Tracheal epithelial cell (primary cell): ENCODE results near the gene THG1L. TPM values are rescaled to one million over a fixed set of nuclear protein-coding genes. Genes with fewer than 3 reads are reported as not detected.

Experiments used
- total RNA-seq: library from RNA; depleted of rRNA; stranded (reverse); fragments of >200 nt; gene quantifications from 2 replicates; pipeline ENCODE4 v1.2.1, GENCODE V29; 2014

THG1L gene
- 14.7 and 34.7 TPM in 2 replicates for total RNA-seq

GRCh38 chr5:157731272-157732129, at the start of gene THG1L:
Gene THG1L (plus strand): TSS chr5:157731420. CDS start chr5:157731441, 21 bp downstream.

DNA sequence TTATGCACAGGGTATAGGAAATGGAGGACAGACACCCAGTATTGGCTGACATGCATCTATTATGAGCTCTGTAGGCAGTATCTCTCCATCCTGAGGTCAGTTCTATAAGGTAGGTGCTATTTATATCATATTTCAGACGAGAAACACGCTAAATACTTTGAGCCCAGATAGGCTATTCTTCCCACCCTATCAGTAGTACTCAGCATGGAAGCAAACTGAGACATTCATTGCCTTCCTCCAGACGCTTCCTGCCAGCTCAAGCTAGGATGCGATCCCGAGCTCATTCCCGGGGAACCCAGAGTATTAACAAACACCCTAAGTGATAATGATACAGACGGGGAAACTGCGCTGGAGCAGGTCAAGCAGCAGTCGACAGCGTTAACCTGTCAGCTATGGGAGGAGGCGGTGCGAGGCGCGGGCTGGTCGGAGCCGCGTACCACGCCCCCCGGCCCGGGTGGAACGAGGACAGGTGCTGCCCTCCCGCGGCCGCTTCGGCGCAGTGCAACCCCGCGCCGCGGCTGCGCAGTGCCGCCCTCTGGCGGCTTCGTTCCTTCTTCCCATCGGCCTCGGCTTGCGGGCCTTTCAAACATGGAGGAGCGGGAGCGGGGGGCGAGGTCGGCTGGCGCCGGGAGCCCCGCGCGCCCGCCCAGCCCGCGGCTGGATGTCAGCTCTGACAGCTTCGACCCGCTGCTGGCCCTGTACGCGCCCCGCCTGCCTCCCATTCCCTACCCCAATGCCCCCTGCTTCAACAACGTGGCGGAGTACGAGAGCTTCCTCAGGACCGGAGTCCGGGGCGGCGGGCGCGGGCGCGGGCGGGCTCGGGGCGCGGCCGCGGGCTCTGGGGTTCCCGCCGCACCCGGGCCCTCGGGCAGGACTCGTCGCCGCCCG, 12.2 kb downstream of the THG1L start, which contains the start of gene LSM11:
Gene LSM11 (plus strand): TSS at position 550 of the 888 bp plus-strand sequence. CDS start 39 bp downstream, at position 589.

Other genes starting within 250 kb of the THG1L start
- gene ADAM19, start 155.6 kb upstream of the THG1L start, total RNA-seq, result 1.1 and 12.5 TPM in 2 replicates
- gene SOX30, start 79.0 kb upstream of the THG1L start, total RNA-seq, result 0.24 TPM in 1 of 2 replicates, not detected in the other
- gene C5orf52, start 59.9 kb upstream of the THG1L start, total RNA-seq, result not detected in 2 replicates
- 3.6 and 4.1 TPM in 2 replicates for gene LSM11, start 12.3 kb downstream of the THG1L start, total RNA-seq
- gene CLINT1, start 127.7 kb downstream of the THG1L start, total RNA-seq, result 168 and 201 TPM in 2 replicates